SU-DHL-6 (cell line): ENCODE results near the gene HOXD3.

ENCODE experiments used
- H2AFZ ChIP-seq: fragments of 200-600 bp; sonication (generic); 2 replicates; pipeline ENCODE4 v1.6.1; 2014; ENCODE audit warnings: low read depth, mild to moderate bottlenecking, moderate library complexity, mixed read lengths, antibody characterized with exemption, low read length; ENCODE audit not compliant: severe bottlenecking
- H3F3A ChIP-seq: fragments of 200-600 bp; shearing (Covaris generic); 2 replicates; pipeline ENCODE4 v1.6.0; 2016; ENCODE audit warnings: antibody characterized with exemption, mild to moderate bottlenecking; ENCODE audit not compliant: insufficient read depth
- H3K27ac ChIP-seq: fragments of 200-600 bp; sonication (generic); 2 replicates; pipeline ENCODE4 v1.5.1; 2016; ENCODE audit warnings: low read depth, mild to moderate bottlenecking, low read length, moderate library complexity, mixed read lengths
- H3K27me3 ChIP-seq: fragments of 200-600 bp; sonication (generic), shearing (Covaris generic); 2 replicates; pipeline ENCODE4 v1.6.0; 2014; ENCODE audit warnings: mild to moderate bottlenecking, low read length
- H3K36me3 ChIP-seq: fragments of 200-600 bp; sonication (generic); 2 replicates; pipeline ENCODE4 v1.6.1; 2014; ENCODE audit warnings: mild to moderate bottlenecking, low read length, mixed read lengths
- H3K4me2 ChIP-seq: fragments of 300-600, 200-600 bp; shearing (Covaris generic), sonication (generic); 2 replicates; pipeline ENCODE4 v1.6.0; 2014; ENCODE audit warnings: low read length, low read depth, mild to moderate bottlenecking; ENCODE audit not compliant: poor library complexity, severe bottlenecking
- H3K4me3 ChIP-seq: fragments of 200-600 bp; sonication (generic); 2 replicates; pipeline ENCODE4 v1.5.1; 2014; ENCODE audit warnings: antibody characterized with exemption, low read length, mild to moderate bottlenecking, mixed read lengths; ENCODE audit not compliant: insufficient read depth, poor library complexity, severe bottlenecking
- H3K79me2 ChIP-seq: fragments of 200-600 bp; sonication (generic); 2 replicates; pipeline ENCODE4 v1.6.1; 2014; ENCODE audit warnings: mild to moderate bottlenecking, low read length, moderate library complexity; ENCODE audit not compliant: insufficient read depth
- H3K9ac ChIP-seq: fragments of 200-600 bp; sonication (generic); 2 replicates; pipeline ENCODE4 v1.7.0; 2014; ENCODE audit warnings: mild to moderate bottlenecking, low read length
- H3K9me2 ChIP-seq: fragments of 200-600 bp; sonication (generic); replicated peaks from 2 replicates; pipeline ENCODE4 v1.6.1; 2014; ENCODE audit warnings: low read length; ENCODE audit not compliant: insufficient read depth
- H3K9me3 ChIP-seq: fragments of 200-600 bp; sonication (generic); 2 replicates; pipeline ENCODE4 v1.6.1; 2014; ENCODE audit warnings: low read length, mixed read lengths; ENCODE audit not compliant: insufficient read depth
- H4K20me1 ChIP-seq: fragments of 200-600 bp; sonication (generic); 2 replicates; pipeline ENCODE4 v1.6.1; 2014; ENCODE audit warnings: low read depth, mild to moderate bottlenecking, antibody characterized with exemption, low read length, moderate library complexity, mixed read lengths
- EZH2phosphoT487 ChIP-seq: fragments of 200-600 bp; sonication (generic), shearing (Covaris generic); conservative IDR thresholded peaks from 2 replicates; pipeline ENCODE4 v1.6.1; 2018; ENCODE audit warnings: mild to moderate bottlenecking, antibody characterized with exemption, low read length, moderate library complexity, mixed read lengths
- TF ChIP-seq, protein P1 (sequence below): fragments of 200-600 bp; sonication (generic); IDR thresholded peaks from one replicate; pipeline ENCODE4 v1.5.1; 2017; ENCODE audit warnings: antibody characterized with exemption, mild to moderate bottlenecking, low read length, moderate library complexity; ENCODE audit not compliant: insufficient read depth, poor library complexity, severe bottlenecking

Gene HOXD3

DNA sequence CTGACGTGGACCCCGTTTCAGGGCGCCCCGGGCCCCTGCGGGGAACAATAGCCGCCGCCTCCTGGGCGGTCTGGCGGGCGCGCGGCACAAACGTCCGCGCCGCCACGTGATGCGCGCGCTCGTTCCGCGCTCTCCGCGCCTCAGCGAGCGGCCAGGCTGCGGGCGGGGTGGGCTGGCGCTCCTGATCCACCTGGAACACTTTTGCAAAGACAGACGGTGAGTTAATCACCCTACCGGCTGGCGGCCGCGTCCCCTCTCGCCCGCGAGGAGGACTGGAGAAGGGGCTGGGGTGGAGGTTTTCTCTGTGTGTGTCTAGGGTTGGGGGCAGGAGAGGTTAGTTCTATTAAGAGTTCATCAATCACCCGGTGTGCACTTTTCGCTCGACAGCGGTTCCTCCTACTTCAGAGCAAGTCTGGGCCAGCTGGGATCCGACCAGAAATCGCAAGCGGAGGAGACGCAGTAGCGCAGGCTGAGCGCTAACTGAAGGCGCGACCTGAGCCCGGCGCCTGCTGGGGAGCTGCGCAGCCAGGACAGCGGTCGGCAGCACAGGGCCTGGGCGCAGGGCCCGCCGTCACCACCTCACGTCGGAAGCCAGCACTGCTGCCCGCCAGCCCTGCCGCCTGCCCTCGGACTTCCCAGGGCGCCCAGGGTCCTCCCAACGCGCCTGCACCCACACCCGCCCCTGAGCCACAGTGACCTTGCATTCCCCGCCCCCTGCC lies 21.1 kb downstream of the HOXD3 start:
- no peak overlapping the region for H3K9ac ChIP-seq
- H3K27ac ChIP-seq = no peak overlapping the region
- H3K4me2 ChIP-seq = no peak overlapping the region
- H3K9me3 ChIP-seq = no peaks in the 10 kb centered on the region
- no peak overlapping the region for H2AFZ ChIP-seq
- H3K79me2 ChIP-seq = no peaks in the 10 kb centered on the region
- no peaks in the 10 kb centered on the region for H3K9me2 ChIP-seq
- H3K4me3 ChIP-seq = no peak overlapping the region
- no peaks in the 10 kb centered on the region for H4K20me1 ChIP-seq
- no peaks in the 10 kb centered on the region for H3K36me3 ChIP-seq
- TF ChIP-seq EZH2phosphoT487 = no peak
- TF ChIP-seq, protein P1, sequence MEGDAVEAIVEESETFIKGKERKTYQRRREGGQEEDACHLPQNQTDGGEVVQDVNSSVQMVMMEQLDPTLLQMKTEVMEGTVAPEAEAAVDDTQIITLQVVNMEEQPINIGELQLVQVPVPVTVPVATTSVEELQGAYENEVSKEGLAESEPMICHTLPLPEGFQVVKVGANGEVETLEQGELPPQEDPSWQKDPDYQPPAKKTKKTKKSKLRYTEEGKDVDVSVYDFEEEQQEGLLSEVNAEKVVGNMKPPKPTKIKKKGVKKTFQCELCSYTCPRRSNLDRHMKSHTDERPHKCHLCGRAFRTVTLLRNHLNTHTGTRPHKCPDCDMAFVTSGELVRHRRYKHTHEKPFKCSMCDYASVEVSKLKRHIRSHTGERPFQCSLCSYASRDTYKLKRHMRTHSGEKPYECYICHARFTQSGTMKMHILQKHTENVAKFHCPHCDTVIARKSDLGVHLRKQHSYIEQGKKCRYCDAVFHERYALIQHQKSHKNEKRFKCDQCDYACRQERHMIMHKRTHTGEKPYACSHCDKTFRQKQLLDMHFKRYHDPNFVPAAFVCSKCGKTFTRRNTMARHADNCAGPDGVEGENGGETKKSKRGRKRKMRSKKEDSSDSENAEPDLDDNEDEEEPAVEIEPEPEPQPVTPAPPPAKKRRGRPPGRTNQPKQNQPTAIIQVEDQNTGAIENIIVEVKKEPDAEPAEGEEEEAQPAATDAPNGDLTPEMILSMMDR = no peak
- no peaks in the 10 kb centered on the region for H3F3A ChIP-seq
- no peaks in the 10 kb centered on the region for H3K27me3 ChIP-seq

DNA sequence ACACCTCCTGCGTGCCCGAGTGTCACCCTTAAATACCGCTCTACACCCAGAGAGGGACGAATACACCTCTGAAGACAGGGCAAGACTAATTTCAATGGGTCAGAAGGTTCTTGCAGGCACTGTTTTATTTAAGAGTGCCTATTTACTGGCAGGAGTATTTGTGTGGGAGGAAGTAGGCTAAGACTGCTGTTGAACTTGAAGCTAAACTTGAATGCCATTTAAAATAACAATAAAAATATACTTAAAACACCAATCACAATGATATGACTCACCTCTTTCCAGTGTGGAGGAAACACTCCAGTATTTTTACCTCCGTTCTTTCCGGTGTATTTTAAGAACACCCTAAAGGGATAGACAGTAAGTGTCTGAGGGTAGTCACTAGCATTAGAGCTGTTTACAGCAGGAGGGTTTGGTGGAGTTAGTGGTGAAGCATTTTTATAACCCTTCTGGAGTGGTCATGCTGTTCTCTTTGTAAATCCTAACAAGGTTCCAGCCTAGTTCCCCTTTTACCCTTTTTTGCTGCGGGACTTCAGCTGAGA lies 21.7 kb downstream of the HOXD3 start:
- no peaks in the 10 kb centered on the region for H3K36me3 ChIP-seq
- H3K9me3 ChIP-seq = no peaks in the 10 kb centered on the region
- no peaks in the 10 kb centered on the region for H3K79me2 ChIP-seq
- no peaks in the 10 kb centered on the region for H3K9me2 ChIP-seq
- no peak overlapping the region for H3K4me3 ChIP-seq
- H3K27me3 ChIP-seq = no peaks in the 10 kb centered on the region
- H2AFZ ChIP-seq = no peak overlapping the region
- TF ChIP-seq EZH2phosphoT487 = no peak
- no peak overlapping the region for H3K27ac ChIP-seq
- no peaks in the 10 kb centered on the region for H4K20me1 ChIP-seq
- no peak overlapping the region for H3K4me2 ChIP-seq
- H3K9ac ChIP-seq = no peak overlapping the region
- no peaks in the 10 kb centered on the region for H3F3A ChIP-seq

DNA sequence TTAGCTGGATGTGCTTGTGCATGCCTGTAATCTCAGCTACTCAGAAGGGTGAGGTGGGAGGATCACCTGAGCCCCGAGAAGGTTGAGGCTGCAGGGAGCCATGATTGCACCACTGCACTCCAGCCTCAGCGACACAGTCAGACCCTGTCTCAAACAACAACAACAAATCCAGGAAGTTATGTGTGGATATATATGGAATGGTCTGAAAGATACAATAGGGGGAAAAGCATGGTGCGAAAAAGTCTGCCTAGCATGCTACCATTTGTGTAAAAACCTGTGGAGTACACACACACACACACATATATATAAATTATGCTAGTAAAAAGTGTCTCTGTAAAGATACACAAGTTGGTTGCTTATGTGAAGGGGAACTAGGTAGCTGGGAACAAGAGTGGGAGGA lies 24.4 kb downstream of the HOXD3 start:
- Histone ChIP-seq H3K36me3 (no peaks in the 10 kb centered on the region), H3K9ac (no peak overlapping the region), H3K4me2 (no peak overlapping the region), H2AFZ (no peak overlapping the region), H3K9me3 (no peaks in the 10 kb centered on the region), H3F3A (no peaks in the 10 kb centered on the region), H3K4me3 (no peak overlapping the region), H4K20me1 (no peaks in the 10 kb centered on the region), H3K27me3 (no peaks in the 10 kb centered on the region), H3K79me2 (no peaks in the 10 kb centered on the region), H3K9me2 (no peaks in the 10 kb centered on the region), H3K27ac (no peak overlapping the region)
- TF ChIP-seq EZH2phosphoT487 = no peak
- TF ChIP-seq, protein P1 = no peak

DNA sequence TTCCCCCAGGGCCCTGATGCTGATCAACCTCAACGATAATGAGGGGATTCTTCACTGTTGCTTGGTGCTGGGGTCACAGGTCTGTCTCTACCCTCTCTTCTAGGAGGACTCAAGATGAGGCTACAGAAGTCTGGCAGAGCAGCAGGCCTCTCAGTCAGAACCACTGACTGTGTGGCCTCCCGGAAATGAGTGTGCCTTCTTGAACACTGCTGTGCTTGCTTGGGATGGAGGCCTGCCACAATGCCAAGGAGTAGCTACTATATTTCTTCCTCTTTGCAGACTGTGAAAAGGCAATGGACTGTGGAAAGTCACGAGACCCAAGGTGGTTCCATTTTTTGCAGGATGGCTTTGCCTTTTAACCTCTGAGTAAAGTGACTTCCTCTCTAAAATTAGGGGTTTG lies 25.6 kb downstream of the HOXD3 start:
- Histone ChIP-seq H3F3A (no peaks in the 10 kb centered on the region), H3K4me3 (no peak overlapping the region), H3K27ac (no peak overlapping the region), H3K9ac (no peak overlapping the region), H3K4me2 (no peak overlapping the region), H3K9me2 (no peaks in the 10 kb centered on the region), H4K20me1 (no peaks in the 10 kb centered on the region), H3K27me3 (no peaks in the 10 kb centered on the region), H3K36me3 (no peaks in the 10 kb centered on the region), H2AFZ (no peak overlapping the region), H3K79me2 (no peaks in the 10 kb centered on the region), H3K9me3 (no peaks in the 10 kb centered on the region)
- TF ChIP-seq, protein P1 = no peak
- no peak for TF ChIP-seq EZH2phosphoT487
